CD14-positive monocyte (primary cell): Measurements from ENCODE around the gene GCGR. TPM values are rescaled to one million over a fixed set of nuclear protein-coding genes. Genes with fewer than 3 reads are reported as not detected.
A peak's percentile ranks its signal among the peaks of the same experiment; 100 is the strongest.

ENCODE experiments used
- DNase-seq, 3 donors: peaks; one replicate each; pipeline ENCODE4 v3.0.0-alpha.2; 2011 to 2022
- H2AFZ ChIP-seq: 2 replicates; pipeline ENCODE4 v1.6.0; 2012; ENCODE audit warnings: mild to moderate bottlenecking, low read depth, low read length, inconsistent platforms; ENCODE audit not compliant: insufficient read depth, poor library complexity, severe bottlenecking
- H3K27ac ChIP-seq, 2 donors: 1 replicate in 1 of 2; 2 replicates in 1 of 2; pipeline ENCODE4 v1.5.1; 2012 to 2013; ENCODE audit warnings: low read length in 2 of 2, control low read depth in 1 of 2, inconsistent platforms in 1 of 2, low read depth in 1 of 2, mild to moderate bottlenecking in 1 of 2
- H3K27me3 ChIP-seq, 2 donors: one replicate each; pipeline versions ENCODE4 v1.6.0 to v1.6.1; 2011 to 2013; ENCODE audit warnings: low read length in 2 of 2; ENCODE audit not compliant: control insufficient read depth in 2 of 2, insufficient read depth in 2 of 2
- H3K36me3 ChIP-seq, 2 donors: replicated peaks in 1 of 2; 1 replicate in 1 of 2; 2 replicates in 1 of 2; pipeline versions ENCODE4 v1.5.1 to v1.6.1; 2012 to 2013; ENCODE audit warnings: low read length in 2 of 2, control low read depth in 1 of 2, inconsistent platforms in 1 of 2, mild to moderate bottlenecking in 1 of 2; ENCODE audit not compliant: insufficient read depth in 2 of 2, control insufficient read depth in 1 of 2
- H3K4me1 ChIP-seq, 2 donors: 1 replicate in 1 of 2; 2 replicates in 1 of 2; pipeline versions ENCODE4 v1.5.1 to v1.6.1; 2012 to 2013; ENCODE audit warnings: low read length in 2 of 2, control low read depth in 1 of 2, inconsistent platforms in 1 of 2, mild to moderate bottlenecking in 1 of 2, moderate library complexity in 1 of 2; ENCODE audit not compliant: insufficient read depth in 2 of 2, control insufficient read depth in 1 of 2
- H3K4me2 ChIP-seq: replicated peaks from 2 replicates; pipeline ENCODE3; 2012; ENCODE audit warnings: low read length, moderate library complexity, mild to moderate bottlenecking; ENCODE audit not compliant: poor library complexity, severe bottlenecking; ENCODE audit errors: extremely low read depth
- H3K4me3 ChIP-seq, 3 experiments: fragments of 200-600 bp in 1 of 3; sonication (generic) in 1 of 3; replicated peaks in 1 of 3; 1 replicate in 2 of 3; 2 replicates in 1 of 3; pipeline ENCODE4 v1.5.1; 2011 to 2013; ENCODE audit warnings: low read length in 3 of 3, mild to moderate bottlenecking in 3 of 3, control low read depth in 2 of 3, low read depth in 2 of 3, inconsistent platforms in 1 of 3, moderate library complexity in 1 of 3
- H3K79me2 ChIP-seq: 2 replicates; pipeline ENCODE4 v1.6.0; 2012; ENCODE audit warnings: mild to moderate bottlenecking, control low read depth, inconsistent platforms, low read length, moderate library complexity; ENCODE audit not compliant: insufficient read depth
- H3K9ac ChIP-seq: 2 replicates; pipeline ENCODE4 v1.6.0; 2017; ENCODE audit warnings: low read length, mild to moderate bottlenecking; ENCODE audit not compliant: insufficient read depth, poor library complexity, severe bottlenecking
- H3K9me3 ChIP-seq, 2 donors: replicated peaks in 1 of 2; 1 replicate in 1 of 2; 2 replicates in 1 of 2; pipeline versions ENCODE4 v1.5.1 to v1.6.1; 2012 to 2013; ENCODE audit warnings: low read length in 2 of 2, control low read depth in 1 of 2; ENCODE audit not compliant: control insufficient read depth in 1 of 2, insufficient read depth in 1 of 2
- H4K20me1 ChIP-seq: 2 replicates; pipeline ENCODE4 v1.6.0; 2012; ENCODE audit warnings: mild to moderate bottlenecking, low read length, control low read depth, moderate library complexity; ENCODE audit not compliant: insufficient read depth
- H3K27ac Mint-ChIP-seq, 7 donors: one replicate each; pipeline ENCODE4 v1.8.0; 2020; ENCODE audit warnings: mild to moderate bottlenecking in 7 of 7, mixed read lengths in 7 of 7, moderate library complexity in 6 of 7, inconsistent platforms in 2 of 7
- H3K27me3 Mint-ChIP-seq, 3 donors: one replicate each; pipeline ENCODE4 v1.8.0; 2021 to 2022; ENCODE audit warnings: low read depth in 3 of 3, mild to moderate bottlenecking in 3 of 3, mixed read lengths in 3 of 3, moderate library complexity in 3 of 3, inconsistent platforms in 1 of 3
- H3K36me3 Mint-ChIP-seq, 2 donors: one replicate each; pipeline ENCODE4 v1.8.0; 2020; ENCODE audit warnings: mixed read lengths in 2 of 2, inconsistent platforms in 1 of 2, mild to moderate bottlenecking in 1 of 2
- H3K4me1 Mint-ChIP-seq: one replicate; pipeline ENCODE4 v1.8.0; 2020; ENCODE audit warnings: mild to moderate bottlenecking, mixed read lengths
- H3K4me3 Mint-ChIP-seq, 2 donors: one replicate each; pipeline ENCODE4 v1.8.0; 2020; ENCODE audit warnings: mild to moderate bottlenecking in 2 of 2, mixed read lengths in 2 of 2, moderate library complexity in 1 of 2
- H3K9me3 Mint-ChIP-seq, 7 donors: one replicate each; pipeline ENCODE4 v1.8.0; 2020 to 2022; ENCODE audit warnings: mixed read lengths in 7 of 7, mild to moderate bottlenecking in 6 of 7, moderate library complexity in 6 of 7, inconsistent platforms in 2 of 7
- CTCF ChIP-seq: fragments of 200-600 bp; IDR thresholded peaks from one replicate; pipeline ENCODE4 v1.8.0; 2022; ENCODE audit warnings: antibody characterized with exemption, mild to moderate bottlenecking
- WGBS: methylation state at CpG from one replicate; pipeline ENCODE4 v1.1.5; 2013; ENCODE audit warnings: missing lambda C conversion rate; ENCODE audit not compliant: insufficient coverage; 5-methylcytosine and 5-hydroxymethylcytosine counted together
- intact Hi-C, 2 donors: fragments of 100-400 bp; cut with micrococcal nuclease; formaldehyde crosslinking; loops; one replicate each; pipeline versions ENCODE4 v1.15.0 to v1.15.1; 2023
- polyA plus RNA-seq, 3 donors: library from polyadenylated mRNA; depleted of rRNA in 1 of 3; unstranded in 2 of 3; stranded (reverse) in 1 of 3; fragments of 300-500 nt in 2 of 3; fragments of >200 nt in 1 of 3; fragmentation: Illumina TruSeq in 2 of 3; gene quantifications; 1 replicate in 2 of 3; 2 replicates in 1 of 3; pipeline ENCODE4 v1.2.3, GENCODE V29; 2012 to 2021

The GCGR gene
- polyA plus RNA-seq, 3 donors = not detected

GRCh38 chr17:81829858-81830257, 25.9 kb downstream of the GCGR start:
- H3K27ac ChIP-seq = no peak overlapping the region
- Mint-ChIP-seq H3K4me3 (no peak overlapping the region), H3K9me3 (peaks cover 0 to 2% (median 0%) of the 10 kb centered on the region in 7 donors), H3K27ac (peak overlapping the region in 1 of 7 donors; percentile 55), H3K4me1 (peaks cover 25% of the 10 kb centered on the region), H3K27me3 (peaks cover 0 to 1% (median 0%) of the 10 kb centered on the region in 3 donors), H3K36me3 (peaks cover 4 to 8% of the 10 kb centered on the region in 2 donors)
- no peak overlapping the region for H2AFZ ChIP-seq
- H3K4me1 ChIP-seq = peaks cover 31 to 36% of the 10 kb centered on the region in 2 donors
- 100% methylated on average over 6 of the region's 6 CpGs for WGBS
- peaks cover 65% of the 10 kb centered on the region for H3K79me2 ChIP-seq
- TF ChIP-seq CTCF = no peak
- no peaks in the 10 kb centered on the region for H3K27me3 ChIP-seq
- intact Hi-C loops = loop anchor here in 1 of 2 donors (5.0 kb wide), 1 partner anchor 42 kb away; the partner anchor contains the start of gene ARHGDIA
- no peaks in the 10 kb centered on the region for H3K36me3 ChIP-seq
- H3K4me2 ChIP-seq = no peak overlapping the region
- peaks cover 10% of the 10 kb centered on the region for H4K20me1 ChIP-seq
- no peak for DNase-seq
- H3K4me3 ChIP-seq = no peak overlapping the region
- H3K9ac ChIP-seq = no peak overlapping the region
- no peaks in the 10 kb centered on the region for H3K9me3 ChIP-seq

GRCh38 chr17:81831563-81831956, 27.6 kb downstream of the GCGR start:
- no peaks in the 10 kb centered on the region for H4K20me1 ChIP-seq
- intact Hi-C loops = loop anchor here in 1 of 2 donors (5.0 kb wide), 1 partner anchor 41 kb away; the partner anchor contains the start of gene ARHGDIA
- H3K27me3 Mint-ChIP-seq = peaks cover 0 to 1% (median 0%) of the 10 kb centered on the region in 3 donors
- H3K79me2 ChIP-seq = peaks cover 75% of the 10 kb centered on the region
- H3K4me2 ChIP-seq = peak overlapping the region; percentile 94
- no peaks in the 10 kb centered on the region for H3K36me3 ChIP-seq
- peak overlapping the region; percentile 88 to 90 for H3K27ac ChIP-seq
- H3K27me3 ChIP-seq = no peaks in the 10 kb centered on the region
- H3K4me3 ChIP-seq = peak overlapping the region in 1 of 3 experiments; percentile 83
- H3K36me3 Mint-ChIP-seq = peaks cover 0 to 4% of the 10 kb centered on the region in 2 donors
- H2AFZ ChIP-seq = no peak overlapping the region
- peaks cover 0 to 2% (median 0%) of the 10 kb centered on the region in 7 donors for H3K9me3 Mint-ChIP-seq
- no peak for TF ChIP-seq CTCF
- peak overlapping the region; percentile 30 for H3K9ac ChIP-seq
- H3K4me3 Mint-ChIP-seq = peak overlapping the region; percentile 90 to 92
- no peak for DNase-seq
- no peaks in the 10 kb centered on the region for H3K9me3 ChIP-seq
- peak overlapping the region; percentile 90 to 99 (median 96) for H3K27ac Mint-ChIP-seq
- WGBS = 59% methylated on average over 6 of the region's 7 CpGs
- H3K4me1 ChIP-seq = peaks cover 39 to 49% of the 10 kb centered on the region in 2 donors
- H3K4me1 Mint-ChIP-seq = peaks cover 38% of the 10 kb centered on the region
